Retinal pigment epithelial cell (primary cell): ENCODE data around the gene CFAP61.
"Not testable (repeated sequence)": the region's sequence is repeated elsewhere in the genome, so short reads cannot be mapped to it uniquely, and the experiment has no call there.

Experiments used
- DNase-seq: peaks from one replicate; pipeline ENCODE4 v3.0.0-alpha.2; 2010; ENCODE audit warnings: low read depth
- H3K4me3 ChIP-seq: 2 replicates; pipeline ENCODE4 v1.5.1; 2011; ENCODE audit warnings: mild to moderate bottlenecking, low read length, control low read depth, moderate library complexity
- CTCF ChIP-seq: conservative IDR thresholded peaks from 2 replicates; pipeline ENCODE4 v1.5.1; 2011; ENCODE audit warnings: low read depth, low read length, control low read depth, inconsistent platforms

Gene CFAP61

GRCh38 chr20:20237093-20237959, 185.0 kb downstream of the CFAP61 start:
- DNase-seq, result no peak
- TF ChIP-seq CTCF, result peak; percentile 74
- H3K4me3 ChIP-seq, result no peak overlapping the region

- TF ChIP-seq CTCF, result no peak
- H3K4me3 ChIP-seq, result no peak overlapping the region
- DNase-seq, result no peak
Observed at GRCh38 chr20:20241976-20242375, 189.6 kb downstream of the CFAP61 start.

GRCh38 chr20:20244384-20244783, 192.1 kb downstream of the CFAP61 start:
- DNase-seq, H3K4me3 ChIP-seq: not testable (repeated sequence)

- no peak overlapping the region for H3K4me3 ChIP-seq
- no peak for DNase-seq
- no peak for TF ChIP-seq CTCF
Observed at GRCh38 chr20:20246996-20247633, 194.8 kb downstream of the CFAP61 start.

GRCh38 chr20:20248620-20249200, 196.4 kb downstream of the CFAP61 start:
- no peak for DNase-seq
- TF ChIP-seq CTCF, result no peak
- H3K4me3 ChIP-seq, result no peak overlapping the region

- DNase-seq, result no peak
- no peak overlapping the region for H3K4me3 ChIP-seq
- TF ChIP-seq CTCF, result no peak
Observed at GRCh38 chr20:20251317-20251716, 199.0 kb downstream of the CFAP61 start.

GRCh38 chr20:20251836-20252235, 199.5 kb downstream of the CFAP61 start:
- no peak overlapping the region for H3K4me3 ChIP-seq
- TF ChIP-seq CTCF, result no peak
- no peak for DNase-seq
